WTC11 (cell line): ENCODE data around the gene SMIM38. TPM values are rescaled to one million over a fixed set of nuclear protein-coding genes. Genes with fewer than 3 reads are reported as not detected.

Experiments used
- ATAC-seq: fragments of 200-7000 bp; cut with Tn5 transposase; 2 replicates; pipeline ENCODE4 v1.10.0; 2021; ENCODE audit warnings: mild to moderate bottlenecking, moderate library complexity
- CTCF ChIA-PET: fragments of 300-600 bp; sonication (Branson Sonifier 250); formaldehyde crosslinking; loops from one replicate; lab custom pipeline; 2021; ENCODE audit warnings: antibody characterized with exemption; lab: Charles Lee
- POLR2A ChIA-PET: fragments of 350-600 bp; sonication (Branson Sonifier 250); formaldehyde crosslinking; loops from one replicate; lab custom pipeline; 2021; ENCODE audit warnings: antibody characterized with exemption; lab: Charles Lee
- DNase-seq: peaks from one replicate; pipeline ENCODE4 v3.0.0; 2021; ENCODE audit warnings: low spot score
- H3K27ac Mint-ChIP-seq: 2 replicates; pipeline ENCODE4 v1.8.0; 2021; ENCODE audit warnings: mixed read lengths
- H3K27me3 Mint-ChIP-seq: 2 replicates; pipeline ENCODE4 v1.8.0; 2021; ENCODE audit warnings: low read depth, mild to moderate bottlenecking, moderate library complexity, mixed read lengths
- H3K36me3 Mint-ChIP-seq: 2 replicates; pipeline ENCODE4 v1.8.0; 2021; ENCODE audit warnings: mixed read lengths
- H3K4me1 Mint-ChIP-seq: 2 replicates; pipeline ENCODE4 v1.8.0; 2022; ENCODE audit warnings: mixed read lengths
- H3K4me3 Mint-ChIP-seq: 2 replicates; pipeline ENCODE4 v1.8.0; 2021; ENCODE audit warnings: mild to moderate bottlenecking, moderate library complexity, mixed read lengths
- H3K9me3 Mint-ChIP-seq: 2 replicates; pipeline ENCODE4 v1.8.0; 2021; ENCODE audit warnings: mixed read lengths
- ATF1 ChIP-seq: sonication (generic); formaldehyde crosslinking; IDR thresholded peaks from 2 replicates; pipeline ENCODE4 v1.8.1; 2023; ENCODE audit warnings: mild to moderate bottlenecking, moderate library complexity, missing genetic modification reagents
- CREM ChIP-seq: sonication (generic); formaldehyde crosslinking; IDR thresholded peaks from 2 replicates; pipeline ENCODE4 v1.8.1; 2022; ENCODE audit warnings: mild to moderate bottlenecking, missing genetic modification reagents, moderate library complexity
- ESRRA ChIP-seq: sonication (generic); formaldehyde crosslinking; IDR thresholded peaks from 2 replicates; pipeline ENCODE4 v1.8.1; 2022; ENCODE audit warnings: mild to moderate bottlenecking, missing genetic modification reagents, borderline replicate concordance
- ETV6 ChIP-seq: sonication (generic); formaldehyde crosslinking; IDR thresholded peaks from 2 replicates; pipeline ENCODE4 v1.8.1; 2022; ENCODE audit warnings: mild to moderate bottlenecking, missing genetic modification reagents
- FOXP1 ChIP-seq: sonication (generic); formaldehyde crosslinking; IDR thresholded peaks from 2 replicates; pipeline ENCODE4 v1.8.0; 2022; ENCODE audit warnings: missing genetic modification reagents, mild to moderate bottlenecking, moderate library complexity, borderline replicate concordance
- HMGA2 ChIP-seq: fragments of 250-450 bp; sonication (Bioruptor Pico); IDR thresholded peaks from 2 replicates; pipeline ENCODE4 v1.4.0; 2021; ENCODE audit warnings: mild to moderate bottlenecking, moderate library complexity
- IRF1 ChIP-seq: sonication (generic); formaldehyde crosslinking; IDR thresholded peaks from 2 replicates; pipeline ENCODE4 v1.8.0; 2023; ENCODE audit warnings: missing genetic modification reagents
- IRF2 ChIP-seq: sonication (generic); formaldehyde crosslinking; IDR thresholded peaks from 2 replicates; pipeline ENCODE4 v1.8.0; 2022; ENCODE audit warnings: low read depth, missing genetic modification reagents, borderline replicate concordance
- JAZF1 ChIP-seq: fragments of 250-450 bp; sonication (Bioruptor Pico); IDR thresholded peaks from 2 replicates; pipeline ENCODE4 v1.9.0; 2021; ENCODE audit warnings: moderate library complexity, mild to moderate bottlenecking, inconsistent platforms
- JUN ChIP-seq: sonication (generic); formaldehyde crosslinking; IDR thresholded peaks from 2 replicates; pipeline ENCODE4 v1.8.0; 2023; ENCODE audit warnings: mild to moderate bottlenecking, missing genetic modification reagents
- KAT7 ChIP-seq: sonication (generic); formaldehyde crosslinking; IDR thresholded peaks from 2 replicates; pipeline ENCODE4 v1.8.1; 2023; ENCODE audit warnings: missing genetic modification reagents, mild to moderate bottlenecking, borderline replicate concordance
- NR1H2 ChIP-seq: sonication (generic); formaldehyde crosslinking; IDR thresholded peaks from 2 replicates; pipeline ENCODE4 v1.9.0; 2021; ENCODE audit warnings: mild to moderate bottlenecking, moderate library complexity, missing genetic modification reagents
- OVOL2 ChIP-seq: fragments of 250-450 bp; sonication (Bioruptor Pico); IDR thresholded peaks from 2 replicates; pipeline ENCODE4 v1.9.0; 2021; ENCODE audit warnings: mild to moderate bottlenecking, borderline replicate concordance
- SMAD3 ChIP-seq: sonication (generic); formaldehyde crosslinking; IDR thresholded peaks from 2 replicates; pipeline ENCODE4 v1.8.0; 2022; ENCODE audit warnings: missing genetic modification reagents, mild to moderate bottlenecking, borderline replicate concordance
- ZNF121 ChIP-seq: sonication (generic); formaldehyde crosslinking; IDR thresholded peaks from 2 replicates; pipeline ENCODE4 v1.8.0; 2023; ENCODE audit warnings: missing genetic modification reagents
- ZNF232 ChIP-seq: sonication (generic); formaldehyde crosslinking; IDR thresholded peaks from 2 replicates; pipeline ENCODE4 v1.8.0; 2022; ENCODE audit warnings: mild to moderate bottlenecking, missing genetic modification reagents
- ZNF317 ChIP-seq: sonication (generic); formaldehyde crosslinking; IDR thresholded peaks from 2 replicates; pipeline ENCODE4 v1.8.1; 2023; ENCODE audit warnings: low read depth, mild to moderate bottlenecking, moderate library complexity, missing genetic modification reagents, borderline replicate concordance
- ZNF416 ChIP-seq: fragments of 250-450 bp; sonication (Bioruptor Pico); IDR thresholded peaks from 2 replicates; pipeline ENCODE4 v1.9.0; 2021; ENCODE audit warnings: mild to moderate bottlenecking, inconsistent platforms
- ZSCAN18 ChIP-seq: fragments of 250-450 bp; sonication (Bioruptor Pico); IDR thresholded peaks from 2 replicates; pipeline ENCODE4 v2.1.2; 2022; ENCODE audit warnings: mild to moderate bottlenecking, moderate library complexity
- total RNA-seq: library from RNA; stranded (reverse); gene quantifications from 3 replicates; pipeline ENCODE4 v1.2.3, GENCODE V29; 2021
- TF ChIP-seq, protein P1 (sequence below): fragments of 200-600 bp; IDR thresholded peaks from 2 replicates; pipeline ENCODE4 v1.8.0; 2022; ENCODE audit warnings: antibody characterized with exemption
- TF ChIP-seq, protein P2 (sequence below): sonication (generic); formaldehyde crosslinking; conservative IDR thresholded peaks from 2 replicates; pipeline ENCODE4 v1.8.1; 2023; ENCODE audit warnings: mild to moderate bottlenecking, low read depth, missing genetic modification reagents, moderate library complexity
- TF ChIP-seq, protein P3 (sequence below): fragments of 250-450 bp; sonication (Bioruptor Pico); IDR thresholded peaks from 2 replicates; pipeline ENCODE4 v1.9.0; 2021; ENCODE audit warnings: moderate library complexity, mild to moderate bottlenecking, inconsistent platforms, borderline replicate concordance

Gene SMIM38
- total RNA-seq, 1 experiment from 2014 or later = 0.39 TPM

DNA sequence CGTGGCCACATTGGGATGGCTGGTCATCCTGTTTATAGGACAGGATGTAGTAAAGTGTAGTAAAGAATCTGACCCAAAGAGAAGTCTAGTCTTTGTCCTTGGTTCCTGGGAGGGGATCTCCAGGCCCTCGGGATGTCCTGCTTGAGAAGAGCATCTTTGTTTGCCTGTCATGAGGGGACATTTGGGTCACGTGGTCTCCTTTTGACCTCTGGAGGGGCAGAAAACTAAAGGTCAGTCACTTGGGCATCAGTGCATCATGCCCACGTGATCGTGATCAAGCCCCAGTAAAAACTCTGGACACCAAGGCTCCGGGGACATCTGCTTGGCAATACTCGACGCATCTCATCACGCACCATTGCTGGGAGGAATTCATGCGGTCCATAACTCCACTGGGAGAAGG, 9.1 kb downstream of the SMIM38 start (continued):
- TF ChIP-seq ESRRA (CRISPR knock-in tag) = no peak
- TF ChIP-seq SMAD3 = no peak
- TF ChIP-seq, protein P1, sequence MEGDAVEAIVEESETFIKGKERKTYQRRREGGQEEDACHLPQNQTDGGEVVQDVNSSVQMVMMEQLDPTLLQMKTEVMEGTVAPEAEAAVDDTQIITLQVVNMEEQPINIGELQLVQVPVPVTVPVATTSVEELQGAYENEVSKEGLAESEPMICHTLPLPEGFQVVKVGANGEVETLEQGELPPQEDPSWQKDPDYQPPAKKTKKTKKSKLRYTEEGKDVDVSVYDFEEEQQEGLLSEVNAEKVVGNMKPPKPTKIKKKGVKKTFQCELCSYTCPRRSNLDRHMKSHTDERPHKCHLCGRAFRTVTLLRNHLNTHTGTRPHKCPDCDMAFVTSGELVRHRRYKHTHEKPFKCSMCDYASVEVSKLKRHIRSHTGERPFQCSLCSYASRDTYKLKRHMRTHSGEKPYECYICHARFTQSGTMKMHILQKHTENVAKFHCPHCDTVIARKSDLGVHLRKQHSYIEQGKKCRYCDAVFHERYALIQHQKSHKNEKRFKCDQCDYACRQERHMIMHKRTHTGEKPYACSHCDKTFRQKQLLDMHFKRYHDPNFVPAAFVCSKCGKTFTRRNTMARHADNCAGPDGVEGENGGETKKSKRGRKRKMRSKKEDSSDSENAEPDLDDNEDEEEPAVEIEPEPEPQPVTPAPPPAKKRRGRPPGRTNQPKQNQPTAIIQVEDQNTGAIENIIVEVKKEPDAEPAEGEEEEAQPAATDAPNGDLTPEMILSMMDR = no peak
- no peak for TF ChIP-seq OVOL2 (CRISPR knock-in tag)
- no peak for TF ChIP-seq FOXP1 (CRISPR knock-in tag)
- no peak for TF ChIP-seq JUN (CRISPR knock-in tag)

- CTCF ChIA-PET = interaction anchor here (0.6 to 1.4 kb wide), 2 partner anchors 9 to 35 kb away, joined by 3 to 5 read pairs; no protein-coding TSS in a partner anchor
Measured at GRCh38 chr11:69165775-69166174, 10.0 kb downstream of the SMIM38 start.

GRCh38 chr11:69166218-69167115, 10.7 kb downstream of the SMIM38 start:
- no peaks in the 10 kb centered on the region; the same call in 1 of the 2 replicates for H3K27me3 Mint-ChIP-seq
- POLR2A ChIA-PET = interaction anchor here (0.5 kb wide), 1 partner anchor 473 kb away, joined by 3 read pairs; no protein-coding TSS in a partner anchor
- peaks cover 9% of the 10 kb centered on the region for H3K4me1 Mint-ChIP-seq
- no peaks in the 10 kb centered on the region; the same call in 1 of the 2 replicates for H3K36me3 Mint-ChIP-seq
- H3K4me3 Mint-ChIP-seq = no peak overlapping the region
- DNase-seq (no peak), ATAC-seq (peak; percentile 77)
- H3K9me3 Mint-ChIP-seq = peaks cover 36% of the 10 kb centered on the region
- H3K27ac Mint-ChIP-seq = no peak overlapping the region
- CTCF ChIA-PET = interaction anchor here (0.5 to 1.4 kb wide), 4 partner anchors 10 to 518 kb away, joined by 3 to 5 read pairs (median 4); no protein-coding TSS in a partner anchor
- TF ChIP-seq IRF2 (CRISPR knock-in tag) (no peak), ATF1 (CRISPR knock-in tag) (no peak), JAZF1 (no peak), ETV6 (CRISPR knock-in tag) (no peak), ZNF416 (CRISPR knock-in tag) (no peak), KAT7 (CRISPR knock-in tag) (no peak), ZNF317 (no peak), IRF1 (CRISPR knock-in tag) (no peak), CREM (no peak), HMGA2 (no peak), NR1H2 (CRISPR knock-in tag) (no peak), ZNF232 (no peak)
- TF ChIP-seq, protein P2, sequence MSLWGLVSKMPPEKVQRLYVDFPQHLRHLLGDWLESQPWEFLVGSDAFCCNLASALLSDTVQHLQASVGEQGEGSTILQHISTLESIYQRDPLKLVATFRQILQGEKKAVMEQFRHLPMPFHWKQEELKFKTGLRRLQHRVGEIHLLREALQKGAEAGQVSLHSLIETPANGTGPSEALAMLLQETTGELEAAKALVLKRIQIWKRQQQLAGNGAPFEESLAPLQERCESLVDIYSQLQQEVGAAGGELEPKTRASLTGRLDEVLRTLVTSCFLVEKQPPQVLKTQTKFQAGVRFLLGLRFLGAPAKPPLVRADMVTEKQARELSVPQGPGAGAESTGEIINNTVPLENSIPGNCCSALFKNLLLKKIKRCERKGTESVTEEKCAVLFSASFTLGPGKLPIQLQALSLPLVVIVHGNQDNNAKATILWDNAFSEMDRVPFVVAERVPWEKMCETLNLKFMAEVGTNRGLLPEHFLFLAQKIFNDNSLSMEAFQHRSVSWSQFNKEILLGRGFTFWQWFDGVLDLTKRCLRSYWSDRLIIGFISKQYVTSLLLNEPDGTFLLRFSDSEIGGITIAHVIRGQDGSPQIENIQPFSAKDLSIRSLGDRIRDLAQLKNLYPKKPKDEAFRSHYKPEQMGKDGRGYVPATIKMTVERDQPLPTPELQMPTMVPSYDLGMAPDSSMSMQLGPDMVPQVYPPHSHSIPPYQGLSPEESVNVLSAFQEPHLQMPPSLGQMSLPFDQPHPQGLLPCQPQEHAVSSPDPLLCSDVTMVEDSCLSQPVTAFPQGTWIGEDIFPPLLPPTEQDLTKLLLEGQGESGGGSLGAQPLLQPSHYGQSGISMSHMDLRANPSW (CRISPR knock-in tag) = no peak
- TF ChIP-seq, protein P3, sequence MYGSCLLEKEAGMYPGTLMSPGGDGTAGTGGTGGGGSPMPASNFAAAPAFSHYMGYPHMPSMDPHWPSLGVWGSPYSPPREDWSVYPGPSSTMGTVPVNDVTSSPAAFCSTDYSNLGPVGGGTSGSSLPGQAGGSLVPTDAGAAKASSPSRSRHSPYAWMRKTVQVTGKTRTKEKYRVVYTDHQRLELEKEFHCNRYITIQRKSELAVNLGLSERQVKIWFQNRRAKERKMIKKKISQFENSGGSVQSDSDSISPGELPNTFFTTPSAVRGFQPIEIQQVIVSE = no peak

More at GRCh38 chr11:69165775-69166174, 10.0 kb downstream of the SMIM38 start:
- Mint-ChIP-seq H3K36me3 (no peaks in the 10 kb centered on the region; the same call in 1 of the 2 replicates), H3K27me3 (no peaks in the 10 kb centered on the region; the same call in 1 of the 2 replicates), H3K9me3 (peaks cover 33% of the 10 kb centered on the region), H3K4me3 (no peak overlapping the region), H3K27ac (no peak overlapping the region), H3K4me1 (peaks cover 9% of the 10 kb centered on the region)
- POLR2A ChIA-PET = no interaction called here
- ATAC-seq = no peak
- TF ChIP-seq ZNF121 (peak; percentile 85), ZSCAN18 (CRISPR knock-in tag) (no peak)
- DNase-seq = no peak
